A549 (cell line): ENCODE results near the gene EZH1. TPM values are rescaled to one million over a fixed set of nuclear protein-coding genes. Genes with fewer than 3 reads are reported as not detected.

Experiments used
- ATAC-seq, 2 experiments: fragments of 200-7000 bp in 1 of 2; fragments of >200 bp in 1 of 2; cut with Nextera tagmentation in 1 of 2; cut with Tn5 transposase in 1 of 2; 3 replicates each; pipeline versions ENCODE4 v1.8.0 to v1.9.1; 2018 to 2020; ENCODE audit warnings: mild to moderate bottlenecking in 1 of 2, moderate library complexity in 1 of 2
- CTCF ChIA-PET: fragments of 300-600 bp; sonication (Branson Sonifier 250); formaldehyde crosslinking; extraction: SDS; loops from one replicate; lab custom pipeline; 2021; ENCODE audit warnings: antibody characterized with exemption, inconsistent platforms; lab: Yijun Ruan, JAX
- POLR2A ChIA-PET: fragments of 350-600 bp; formaldehyde crosslinking; extraction: SDS; loops from one replicate; lab custom pipeline; 2021; ENCODE audit warnings: antibody characterized with exemption, inconsistent platforms; lab: Yijun Ruan, JAX
- DNase-seq, 2 experiments: peaks; one replicate each; pipeline versions ENCODE4 v3.0.0 to v3.0.0-alpha.2; 2011 to 2016; ENCODE audit warnings: low read depth in 1 of 2, low spot score in 1 of 2
- FAIRE-seq: peaks from 2 replicates; lab custom pipeline; 2011; peaks lifted over from hg19 to GRCh38; lab: Jason Lieb, UNC
- H3K27ac ChIP-seq, 2 experiments: fragments of >200 bp; sonication (Bioruptor Twin); formaldehyde crosslinking; 3 replicates each; pipeline ENCODE4 v1.5.1; 2016 to 2017
- H3K4me1 ChIP-seq: fragments of >200 bp; sonication (Bioruptor Twin); formaldehyde crosslinking; 3 replicates; pipeline ENCODE4 v1.6.1; 2016
- H3K4me2 ChIP-seq: fragments of >200 bp; sonication (Bioruptor Twin); formaldehyde crosslinking; 3 replicates; pipeline ENCODE4 v1.6.1; 2016
- H3K4me3 ChIP-seq: fragments of >200 bp; sonication (Bioruptor Twin); formaldehyde crosslinking; 3 replicates; pipeline ENCODE4 v1.5.1; 2016
- H3K9me3 ChIP-seq: fragments of >200 bp; sonication (Bioruptor Twin); formaldehyde crosslinking; 3 replicates; pipeline ENCODE4 v1.6.1; 2016
- CBX2 ChIP-seq: fragments of 200-600 bp; sonication (generic); IDR thresholded peaks from 2 replicates; pipeline ENCODE4 v1.6.1; 2016; ENCODE audit warnings: low read depth, mild to moderate bottlenecking, borderline replicate concordance
- CEBPB ChIP-seq, 2 experiments: fragments of >200 bp in 1 of 2; sonication (Bioruptor Twin) in 1 of 2; formaldehyde crosslinking in 1 of 2; IDR thresholded peaks; 2 replicates each; pipeline ENCODE4 v1.6.1; 2012 to 2016
- CHD2 ChIP-seq: fragments of 150-350 bp; IDR thresholded peaks from 2 replicates; pipeline ENCODE4 v1.6.1; 2014; ENCODE audit warnings: low read length; ENCODE audit not compliant: partially characterized antibody
- EP300 ChIP-seq, 2 experiments: fragments of >200 bp; sonication (Bioruptor Twin); formaldehyde crosslinking; IDR thresholded peaks; 2 replicates in 1 of 2; 3 replicates in 1 of 2; pipeline ENCODE4 v1.6.1; 2016 to 2017
- ESRRA ChIP-seq: fragments of 150-350 bp; IDR thresholded peaks from 2 replicates; pipeline ENCODE4 v1.6.1; 2014; ENCODE audit warnings: mild to moderate bottlenecking, low read length, borderline replicate concordance
- FOSL2 ChIP-seq, 2 experiments: fragments of 450-650 bp in 1 of 2; fragments of >200 bp in 1 of 2; sonication (Bioruptor Twin) in 1 of 2; formaldehyde crosslinking; IDR thresholded peaks; 2 replicates each; pipeline versions ENCODE4 v1.5.0 to v1.6.1; 2016 to 2020; ENCODE audit warnings: mild to moderate bottlenecking in 1 of 2, moderate library complexity in 1 of 2
- GATA3 ChIP-seq: IDR thresholded peaks from 2 replicates; pipeline ENCODE4 v1.6.1; 2012; ENCODE audit warnings: borderline replicate concordance
- HOXA7 ChIP-seq: fragments of 250-450 bp; sonication (Bioruptor Pico); IDR thresholded peaks from 2 replicates; pipeline ENCODE4 v1.5.0; 2020; ENCODE audit warnings: mild to moderate bottlenecking, moderate library complexity
- HOXB13 ChIP-seq: fragments of 250-450 bp; sonication (Bioruptor Pico); IDR thresholded peaks from 2 replicates; pipeline ENCODE4 v1.5.0; 2020; ENCODE audit warnings: low read depth, mild to moderate bottlenecking, moderate library complexity
- JUNB ChIP-seq: fragments of >200 bp; sonication (Bioruptor Twin); formaldehyde crosslinking; IDR thresholded peaks from 2 replicates; pipeline ENCODE4 v1.6.1; 2016
- KDM5A ChIP-seq: fragments of 200-600 bp; sonication (generic); IDR thresholded peaks from 2 replicates; pipeline ENCODE4 v1.6.1; 2016; ENCODE audit warnings: antibody characterized with exemption, mild to moderate bottlenecking
- MAFK ChIP-seq: fragments of 450-650 bp; IDR thresholded peaks from 2 replicates; pipeline ENCODE4 v1.6.1; 2014; ENCODE audit not compliant: partially characterized antibody
- NR3C1 ChIP-seq: fragments of >200 bp; sonication (Bioruptor Twin); formaldehyde crosslinking; IDR thresholded peaks from 3 replicates; pipeline ENCODE4 v1.6.1; 2017
- RFX5 ChIP-seq: fragments of 450-650 bp; IDR thresholded peaks from 2 replicates; pipeline ENCODE4 v1.7.1; 2014; ENCODE audit warnings: antibody characterized with exemption, mild to moderate bottlenecking, moderate library complexity
- SREBF2 ChIP-seq: fragments of 450-650 bp; IDR thresholded peaks from 2 replicates; pipeline ENCODE4 v1.6.1; 2014; ENCODE audit warnings: mild to moderate bottlenecking, moderate library complexity
- TP53 ChIP-seq: fragments of 250-450 bp; sonication (Bioruptor Pico); IDR thresholded peaks from 2 replicates; pipeline ENCODE4 v1.5.0; 2021; ENCODE audit warnings: mild to moderate bottlenecking, moderate library complexity
- ZSCAN20 ChIP-seq: fragments of 250-450 bp; sonication (Bioruptor Pico); IDR thresholded peaks from 2 replicates; pipeline ENCODE4 v1.8.0; 2022; ENCODE audit warnings: mild to moderate bottlenecking, moderate library complexity
- WGBS: methylation state at CpG from one replicate; pipeline ENCODE4 v1.1.6; 2017; ENCODE audit errors: missing lambda C conversion rate; 5-methylcytosine and 5-hydroxymethylcytosine counted together
- polyA plus RNA-seq, 4 experiments: library from polyadenylated mRNA; depleted of rRNA in 3 of 4; stranded (reverse); fragments of >200 nt; fragmentation: RNase III in 1 of 4; extraction: RNeasy Plus Mini Kit Qiagen cat#74134 plus additional on column Dnase treatment in 1 of 4; gene quantifications; 2 replicates in 3 of 4; 3 replicates in 1 of 4; pipeline ENCODE4 v1.2.3, GENCODE V29; 2011 to 2017
- TF ChIP-seq, protein P1 (sequence below): IDR thresholded peaks from 2 replicates; pipeline ENCODE4 v1.6.1; 2012; ENCODE audit warnings: low read depth, borderline replicate concordance
- TF ChIP-seq, protein P2 (sequence below): IDR thresholded peaks from 2 replicates; pipeline ENCODE4 v1.6.1; 2012
- TF ChIP-seq, protein P3 (sequence below): fragments of 250-450 bp; sonication (Bioruptor Pico); IDR thresholded peaks from 2 replicates; pipeline ENCODE4 v1.5.0; 2020; ENCODE audit warnings: low read depth, mild to moderate bottlenecking, moderate library complexity
- TF ChIP-seq, protein P4 (sequence below): fragments of >200 bp; sonication (Bioruptor Twin); formaldehyde crosslinking; IDR thresholded peaks from 3 replicates; pipeline ENCODE4 v1.6.1; 2016
- TF ChIP-seq, protein P5 (sequence below): fragments of >200 bp; sonication (Bioruptor Twin); formaldehyde crosslinking; IDR thresholded peaks from 2 replicates; pipeline ENCODE4 v1.6.1; 2016

Gene EZH1
- polyA plus RNA-seq, 2 of the 4 experiments (the other 2 are of a cell fraction): 20.1 to 41.1 TPM

DNA sequence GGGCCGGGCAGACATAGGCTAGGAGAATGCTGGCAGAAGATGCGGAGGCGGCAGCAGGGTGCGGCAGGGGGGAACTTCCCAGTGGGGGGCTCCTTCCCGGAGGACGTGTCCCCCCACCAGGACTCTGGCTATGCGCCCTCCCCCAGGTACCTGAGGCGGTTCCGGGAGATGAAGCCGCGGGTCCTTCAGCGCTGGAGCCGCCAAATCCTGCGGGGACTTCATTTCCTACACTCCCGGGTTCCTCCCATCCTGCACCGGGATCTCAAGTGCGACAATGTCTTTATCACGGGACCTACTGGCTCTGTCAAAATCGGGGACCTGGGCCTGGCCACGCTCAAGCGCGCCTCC lies 38.9 kb upstream of the EZH1 start:
- H3K9me3 ChIP-seq: no peaks in the 10 kb centered on the region
- FAIRE-seq: no peak
- CTCF ChIA-PET: interaction anchor here (0.9 to 1.5 kb wide), 3 partner anchors 9 to 37 kb away, joined by 3 to 4 read pairs (median 3); no protein-coding TSS in a partner anchor
- H3K4me2 ChIP-seq: peak overlapping the region; percentile 65
- 79% methylated on average over 21 of the region's 22 CpGs for WGBS
- no peak overlapping the region for H3K4me3 ChIP-seq
- POLR2A ChIA-PET: interaction anchor here (1.3 to 1.4 kb wide), 3 partner anchors 10 to 40 kb away, joined by 4 to 12 read pairs (median 6); partner anchors contain the start of genes BECN1 and VPS25
- peak overlapping the region; percentile 63 to 75 for H3K27ac ChIP-seq
- H3K4me1 ChIP-seq: peaks cover 30% of the 10 kb centered on the region
- TF ChIP-seq ZSCAN20 (CRISPR knock-in tag) (no peak), EP300 (IDR thresholded peaks at IDR 0.05) (no peak), TP53 (CRISPR knock-in tag) (no peak), HOXA7 (CRISPR knock-in tag) (no peak)
- ATAC-seq: no peak
- no peak for DNase-seq

DNA sequence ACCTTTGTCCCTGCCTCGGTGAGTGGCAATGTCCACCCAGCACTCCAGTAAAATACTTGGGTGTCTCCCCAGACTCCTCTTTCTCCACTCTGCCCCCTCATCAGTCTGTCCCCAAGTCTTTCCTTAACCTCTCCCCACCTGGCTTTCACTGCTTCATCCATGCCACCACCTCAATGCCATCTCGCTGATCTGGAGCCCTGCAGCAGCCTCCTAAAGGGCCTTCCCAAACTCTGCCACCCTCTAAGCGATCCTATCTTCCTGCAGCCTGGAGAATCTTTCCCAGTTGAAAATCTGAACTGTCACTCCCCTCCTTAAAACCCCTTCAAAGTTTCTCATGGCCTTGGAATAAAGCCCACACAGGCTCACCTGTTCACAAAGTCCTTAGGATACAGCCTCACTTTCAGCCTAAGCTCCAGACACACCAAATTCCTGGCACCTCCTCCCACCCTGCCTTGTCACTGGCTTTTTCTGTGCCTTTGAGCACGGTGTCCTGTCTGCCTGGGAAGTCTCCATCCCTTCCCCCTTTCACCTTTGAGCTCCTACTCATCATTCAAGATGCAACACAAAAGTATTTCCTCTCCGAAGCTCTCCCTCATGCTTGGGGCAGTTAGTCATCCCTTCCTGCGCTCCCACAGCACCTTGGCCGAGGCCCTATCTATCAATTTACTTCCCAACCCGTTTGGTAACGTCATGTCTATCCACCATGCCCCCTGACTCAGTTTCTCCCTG lies 38.4 kb upstream of the EZH1 start:
- H3K27ac ChIP-seq: peak overlapping the region; percentile 63 to 75
- ChIA-PET CTCF (interaction anchor here (0.9 to 2.0 kb wide), 4 partner anchors 9 to 37 kb away, joined by 3 to 8 read pairs (median 4); partner anchors contain the start of gene VPS25), POLR2A (interaction anchor here (1.3 to 1.4 kb wide), 3 partner anchors 10 to 41 kb away, joined by 4 to 12 read pairs (median 6); partner anchors contain the start of genes BECN1 and VPS25)
- H3K4me3 ChIP-seq: no peak overlapping the region
- no peaks in the 10 kb centered on the region for H3K9me3 ChIP-seq
- H3K4me2 ChIP-seq: peak overlapping the region; percentile 65
- H3K4me1 ChIP-seq: peaks cover 30% of the 10 kb centered on the region
- TF ChIP-seq KDM5A (no peak), HOXA7 (CRISPR knock-in tag) (no peak), HOXB13 (no peak), GATA3 (no peak), MAFK (no peak), CBX2 (no peak), CEBPB (IDR thresholded peaks at IDR 0.05) (no peak), JUNB (no peak), FOSL2 (IDR thresholded peaks at IDR 0.05) (no peak), FOSL2 (CRISPR knock-in tag; IDR thresholded peaks at IDR 0.05) (peak; percentile 49; the same call in 1 of the 2 replicates)
- TF ChIP-seq, protein P1, sequence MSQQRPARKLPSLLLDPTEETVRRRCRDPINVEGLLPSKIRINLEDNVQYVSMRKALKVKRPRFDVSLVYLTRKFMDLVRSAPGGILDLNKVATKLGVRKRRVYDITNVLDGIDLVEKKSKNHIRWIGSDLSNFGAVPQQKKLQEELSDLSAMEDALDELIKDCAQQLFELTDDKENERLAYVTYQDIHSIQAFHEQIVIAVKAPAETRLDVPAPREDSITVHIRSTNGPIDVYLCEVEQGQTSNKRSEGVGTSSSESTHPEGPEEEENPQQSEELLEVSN: no peak
- TF ChIP-seq, protein P2, sequence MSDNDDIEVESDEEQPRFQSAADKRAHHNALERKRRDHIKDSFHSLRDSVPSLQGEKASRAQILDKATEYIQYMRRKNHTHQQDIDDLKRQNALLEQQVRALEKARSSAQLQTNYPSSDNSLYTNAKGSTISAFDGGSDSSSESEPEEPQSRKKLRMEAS: peak; percentile 35; the same call in 1 of the 2 replicates
- TF ChIP-seq, protein P3, sequence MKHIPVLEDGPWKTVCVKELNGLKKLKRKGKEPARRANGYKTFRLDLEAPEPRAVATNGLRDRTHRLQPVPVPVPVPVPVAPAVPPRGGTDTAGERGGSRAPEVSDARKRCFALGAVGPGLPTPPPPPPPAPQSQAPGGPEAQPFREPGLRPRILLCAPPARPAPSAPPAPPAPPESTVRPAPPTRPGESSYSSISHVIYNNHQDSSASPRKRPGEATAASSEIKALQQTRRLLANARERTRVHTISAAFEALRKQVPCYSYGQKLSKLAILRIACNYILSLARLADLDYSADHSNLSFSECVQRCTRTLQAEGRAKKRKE (CRISPR knock-in tag): no peak
- TF ChIP-seq, protein P4, sequence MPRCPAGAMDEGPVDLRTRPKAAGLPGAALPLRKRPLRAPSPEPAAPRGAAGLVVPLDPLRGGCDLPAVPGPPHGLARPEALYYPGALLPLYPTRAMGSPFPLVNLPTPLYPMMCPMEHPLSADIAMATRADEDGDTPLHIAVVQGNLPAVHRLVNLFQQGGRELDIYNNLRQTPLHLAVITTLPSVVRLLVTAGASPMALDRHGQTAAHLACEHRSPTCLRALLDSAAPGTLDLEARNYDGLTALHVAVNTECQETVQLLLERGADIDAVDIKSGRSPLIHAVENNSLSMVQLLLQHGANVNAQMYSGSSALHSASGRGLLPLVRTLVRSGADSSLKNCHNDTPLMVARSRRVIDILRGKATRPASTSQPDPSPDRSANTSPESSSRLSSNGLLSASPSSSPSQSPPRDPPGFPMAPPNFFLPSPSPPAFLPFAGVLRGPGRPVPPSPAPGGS: no peak
- DNase-seq (peak; percentile 45 to 67), FAIRE-seq (peak; percentile 63), ATAC-seq (peak; percentile 41 to 61; a peak in 5 of 6 replicates)
- 28% methylated on average over 9 of the region's 9 CpGs for WGBS

DNA sequence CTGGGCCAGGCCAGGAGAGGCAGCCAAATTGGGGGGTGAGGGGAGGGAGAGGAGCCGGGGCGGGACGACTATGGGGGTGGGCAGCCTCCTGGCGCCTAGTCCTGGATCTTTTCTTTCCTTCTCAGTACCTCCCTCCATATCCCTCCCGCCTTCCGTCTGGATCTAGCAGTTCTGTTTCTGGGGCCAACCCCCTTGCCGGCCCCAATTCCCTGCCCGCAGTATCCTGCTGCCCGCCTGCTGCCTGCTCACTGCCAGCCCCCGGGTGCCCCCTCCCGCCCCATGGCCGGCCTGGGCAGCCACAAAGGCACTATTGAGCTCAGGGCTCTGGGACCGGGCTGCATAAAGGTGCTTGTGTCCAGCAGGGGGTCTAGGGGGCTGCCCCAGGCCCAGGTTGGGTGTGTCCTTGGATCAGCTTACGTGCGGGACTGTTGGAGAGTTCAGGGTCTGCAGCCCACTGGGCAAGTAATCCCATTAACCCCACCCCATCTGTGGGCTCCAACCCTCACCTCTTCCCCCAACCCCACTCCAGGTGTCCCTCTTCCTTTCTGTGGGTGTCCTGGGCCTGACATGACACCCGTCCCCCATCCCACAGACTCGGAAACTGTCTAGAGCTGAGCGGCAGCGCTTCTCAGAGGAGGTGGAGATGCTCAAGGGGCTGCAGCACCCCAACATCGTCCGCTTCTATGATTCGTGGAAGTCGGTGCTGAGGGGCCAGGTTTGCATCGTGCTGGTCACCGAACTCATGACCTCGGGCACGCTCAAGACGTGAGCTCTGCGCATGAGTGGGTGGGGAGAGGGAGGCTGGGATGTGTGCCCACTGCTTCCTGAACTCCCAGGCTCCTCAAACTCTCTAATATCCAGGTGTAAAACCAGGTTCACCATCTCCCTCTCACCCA lies 37.6 kb upstream of the EZH1 start:
- Histone ChIP-seq H3K9me3 (no peaks in the 10 kb centered on the region), H3K4me2 (peak overlapping the region; percentile 65), H3K4me1 (peaks cover 30% of the 10 kb centered on the region), H3K27ac (peak overlapping the region; percentile 63 to 75), H3K4me3 (no peak overlapping the region)
- CTCF ChIA-PET: interaction anchor here (0.7 to 2.1 kb wide), 4 partner anchors 9 to 61 kb away, joined by 3 to 8 read pairs (median 4); partner anchors contain the start of genes BECN1 and VPS25
- WGBS: 95% methylated on average over 24 of the region's 29 CpGs
- ATAC-seq: peak in 1 of 2 experiments; percentile 7; a peak in 3 of 6 replicates
- POLR2A ChIA-PET: interaction anchor here (0.6 to 1.4 kb wide), 5 partner anchors 9 to 82 kb away, joined by 3 to 12 read pairs (median 6); partner anchors contain the start of genes BECN1 and VPS25
- DNase-seq: no peak
- FAIRE-seq: no peak
- TF ChIP-seq RFX5 (no peak), ESRRA (no peak), NR3C1 (no peak), GATA3 (no peak), SREBF2 (no peak), HOXB13 (no peak), CHD2 (no peak), JUNB (no peak), ZSCAN20 (CRISPR knock-in tag) (no peak)
- TF ChIP-seq, protein P5, sequence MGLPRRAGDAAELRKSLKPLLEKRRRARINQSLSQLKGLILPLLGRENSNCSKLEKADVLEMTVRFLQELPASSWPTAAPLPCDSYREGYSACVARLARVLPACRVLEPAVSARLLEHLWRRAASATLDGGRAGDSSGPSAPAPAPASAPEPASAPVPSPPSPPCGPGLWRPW: no peak
- TF ChIP-seq, protein P1: no peak
